Testis (tissue), 3 donors: ENCODE data around the gene HOXC11. TPM values are rescaled to one million over a fixed set of nuclear protein-coding genes. Genes with fewer than 3 reads are reported as not detected.

ENCODE experiments used
- DNase-seq: peaks from one replicate; pipeline ENCODE4 v3.0.0-alpha.2; 2019
- H3K27ac ChIP-seq, 2 donors: fragments of 200-600 bp; sonication (generic); one replicate each; pipeline ENCODE4 v1.5.1; 2019
- H3K27me3 ChIP-seq: fragments of 200-600 bp; sonication (generic); one replicate; pipeline ENCODE4 v1.5.1; 2019
- H3K36me3 ChIP-seq: fragments of 200-600 bp; sonication (generic); one replicate; pipeline ENCODE4 v1.5.1; 2017; ENCODE audit warnings: low read depth; ENCODE audit errors: missing control alignments
- H3K4me1 ChIP-seq: fragments of 200-600 bp; sonication (generic); one replicate; pipeline ENCODE4 v1.5.1; 2019
- H3K4me3 ChIP-seq, 2 donors: fragments of 200-600 bp; sonication (generic); one replicate each; pipeline ENCODE4 v1.5.1; 2017 to 2019
- H3K9me3 ChIP-seq: fragments of 200-600 bp; sonication (generic); one replicate; pipeline ENCODE4 v1.5.1; 2017
- POLR2A ChIP-seq: fragments of 450-650 bp; IDR thresholded peaks from one replicate; pipeline ENCODE4 v1.6.1; 2017; ENCODE audit warnings: antibody characterized with exemption, mild to moderate bottlenecking, moderate library complexity
- WGBS, 2 donors: methylation state at CpG; one replicate each; pipeline ENCODE4 v1.1.5; 2018; 5-methylcytosine and 5-hydroxymethylcytosine counted together
- intact Hi-C: fragments of 100-400 bp; cut with DNase I; formaldehyde crosslinking; loops from one replicate; pipeline ENCODE4 v1.15.1; 2023; ENCODE audit warnings: low total_unique reads
- polyA plus RNA-seq: library from polyadenylated mRNA; stranded (reverse); fragments of 350-450 nt; fragmentation: Illumina TruSeq; extraction: RNeasy Lipid Tissue Mini Kit (QIAGEN cat#74804); gene quantifications from one replicate; pipeline ENCODE4 v1.2.3, GENCODE V29; 2014; ENCODE audit warnings: low read depth, low replicate concordance; ENCODE audit not compliant: insufficient read depth
- total RNA-seq, 2 donors: library from RNA; depleted of rRNA; stranded (reverse); fragments of >200 nt; gene quantifications; one replicate each; pipeline ENCODE4 v1.2.3, GENCODE V29; 2016
- TF ChIP-seq, protein P1 (sequence below), 3 experiments: fragments of 450-650 bp in 2 of 3; fragments of 200-600 bp in 1 of 3; sonication (generic) in 1 of 3; IDR thresholded peaks; one replicate each; pipeline ENCODE4 v1.5.1; 2016 to 2019; ENCODE audit warnings: antibody characterized with exemption in 3 of 3, mild to moderate bottlenecking in 2 of 3, moderate library complexity in 1 of 3

HOXC11 gene
- total and polyA plus RNA-seq, 3 donors from 2014 or later = 0.18 to 1.1 (median 0.25) TPM

DNA sequence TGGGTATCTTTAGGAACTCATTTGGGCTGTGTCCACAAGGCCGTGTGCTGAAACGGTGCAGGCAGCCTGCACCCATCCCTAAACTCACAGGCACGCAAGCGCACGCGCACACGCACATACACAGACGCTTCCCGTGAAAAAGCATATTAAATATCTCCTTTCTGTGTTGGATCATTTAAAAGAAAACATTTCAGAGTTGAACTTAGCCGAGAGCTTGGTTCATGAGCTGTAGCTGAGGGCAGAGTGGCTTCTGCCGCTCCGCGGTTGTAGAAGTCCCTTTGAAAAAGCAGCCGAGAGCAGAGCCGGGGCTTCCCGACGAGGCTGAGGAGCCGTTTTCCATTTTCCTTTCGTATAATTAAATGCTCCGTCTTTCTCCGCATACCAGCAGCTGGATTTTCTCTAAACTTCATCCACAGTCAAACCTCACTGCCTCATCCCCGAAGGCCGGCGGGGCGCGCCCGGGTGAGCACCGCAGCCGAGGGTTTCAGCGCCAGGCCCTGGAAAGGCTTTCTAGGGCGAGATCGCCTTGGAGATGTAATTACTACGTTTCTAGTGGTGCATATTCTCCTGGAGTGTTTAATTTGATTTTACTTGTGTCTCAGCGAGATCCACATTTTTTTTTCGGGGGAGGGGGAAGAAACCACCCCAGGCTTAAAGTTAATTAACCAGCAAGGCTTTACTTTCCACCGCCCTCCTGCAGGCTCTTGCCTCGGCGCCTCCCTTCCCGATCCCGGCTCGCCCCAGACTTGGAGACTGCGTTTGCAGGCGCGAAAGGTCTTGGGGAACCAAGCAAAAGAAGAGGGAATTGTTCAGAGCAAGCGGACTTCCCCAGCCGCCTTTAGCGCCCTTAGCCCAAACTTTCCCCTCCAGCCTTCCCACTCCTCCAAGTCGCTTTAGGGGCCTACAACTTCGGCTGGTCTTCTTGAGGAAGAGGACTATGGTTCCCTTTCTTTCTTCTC lies 37.3 kb upstream of the HOXC11 start:
- WGBS, 2 donors = 10 to 12% methylated on average over 49 of the region's 49 CpGs
- TF ChIP-seq, protein P1, sequence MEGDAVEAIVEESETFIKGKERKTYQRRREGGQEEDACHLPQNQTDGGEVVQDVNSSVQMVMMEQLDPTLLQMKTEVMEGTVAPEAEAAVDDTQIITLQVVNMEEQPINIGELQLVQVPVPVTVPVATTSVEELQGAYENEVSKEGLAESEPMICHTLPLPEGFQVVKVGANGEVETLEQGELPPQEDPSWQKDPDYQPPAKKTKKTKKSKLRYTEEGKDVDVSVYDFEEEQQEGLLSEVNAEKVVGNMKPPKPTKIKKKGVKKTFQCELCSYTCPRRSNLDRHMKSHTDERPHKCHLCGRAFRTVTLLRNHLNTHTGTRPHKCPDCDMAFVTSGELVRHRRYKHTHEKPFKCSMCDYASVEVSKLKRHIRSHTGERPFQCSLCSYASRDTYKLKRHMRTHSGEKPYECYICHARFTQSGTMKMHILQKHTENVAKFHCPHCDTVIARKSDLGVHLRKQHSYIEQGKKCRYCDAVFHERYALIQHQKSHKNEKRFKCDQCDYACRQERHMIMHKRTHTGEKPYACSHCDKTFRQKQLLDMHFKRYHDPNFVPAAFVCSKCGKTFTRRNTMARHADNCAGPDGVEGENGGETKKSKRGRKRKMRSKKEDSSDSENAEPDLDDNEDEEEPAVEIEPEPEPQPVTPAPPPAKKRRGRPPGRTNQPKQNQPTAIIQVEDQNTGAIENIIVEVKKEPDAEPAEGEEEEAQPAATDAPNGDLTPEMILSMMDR (IDR thresholded peaks at IDR 0.05) = no peak
- no peak for TF ChIP-seq POLR2A
- Histone ChIP-seq H3K27ac (no peak overlapping the region), H3K9me3 (no peaks in the 10 kb centered on the region), H3K4me1 (no peaks in the 10 kb centered on the region), H3K27me3 (peaks cover 12% of the 10 kb centered on the region), H3K36me3 (no peaks in the 10 kb centered on the region), H3K4me3 (no peak overlapping the region)
- intact Hi-C loops = no loop called here
- no peak for DNase-seq

DNA sequence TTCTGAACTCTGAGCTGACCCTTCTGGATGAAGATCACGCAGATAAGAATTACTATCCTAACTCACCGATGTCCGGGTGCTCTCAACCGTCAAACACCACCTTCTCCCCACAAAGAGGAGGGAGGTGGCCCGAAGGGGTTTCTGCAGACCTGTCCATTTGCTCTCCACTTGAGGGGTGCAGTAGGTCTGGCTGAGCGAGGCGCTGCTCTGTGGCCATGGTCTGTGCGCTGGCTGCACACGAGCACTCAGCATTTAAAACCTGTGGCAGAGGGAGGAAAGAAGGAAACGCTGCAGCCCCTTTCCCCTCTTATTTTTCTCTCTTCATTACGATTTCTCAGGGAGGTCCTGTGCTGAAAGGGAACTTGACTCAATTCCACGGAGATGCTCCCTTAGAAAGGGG lies 35.8 kb upstream of the HOXC11 start:
- Histone ChIP-seq H3K4me3 (no peak overlapping the region), H3K27me3 (peaks cover 12% of the 10 kb centered on the region), H3K36me3 (no peaks in the 10 kb centered on the region), H3K9me3 (no peaks in the 10 kb centered on the region), H3K27ac (no peak overlapping the region), H3K4me1 (no peaks in the 10 kb centered on the region)
- DNase-seq = no peak
- 8 to 9% methylated on average over 12 of the region's 12 CpGs for WGBS, 2 donors
- TF ChIP-seq POLR2A = no peak
- TF ChIP-seq, protein P1 (IDR thresholded peaks at IDR 0.05) = no peak
- intact Hi-C loops = no loop called here

DNA sequence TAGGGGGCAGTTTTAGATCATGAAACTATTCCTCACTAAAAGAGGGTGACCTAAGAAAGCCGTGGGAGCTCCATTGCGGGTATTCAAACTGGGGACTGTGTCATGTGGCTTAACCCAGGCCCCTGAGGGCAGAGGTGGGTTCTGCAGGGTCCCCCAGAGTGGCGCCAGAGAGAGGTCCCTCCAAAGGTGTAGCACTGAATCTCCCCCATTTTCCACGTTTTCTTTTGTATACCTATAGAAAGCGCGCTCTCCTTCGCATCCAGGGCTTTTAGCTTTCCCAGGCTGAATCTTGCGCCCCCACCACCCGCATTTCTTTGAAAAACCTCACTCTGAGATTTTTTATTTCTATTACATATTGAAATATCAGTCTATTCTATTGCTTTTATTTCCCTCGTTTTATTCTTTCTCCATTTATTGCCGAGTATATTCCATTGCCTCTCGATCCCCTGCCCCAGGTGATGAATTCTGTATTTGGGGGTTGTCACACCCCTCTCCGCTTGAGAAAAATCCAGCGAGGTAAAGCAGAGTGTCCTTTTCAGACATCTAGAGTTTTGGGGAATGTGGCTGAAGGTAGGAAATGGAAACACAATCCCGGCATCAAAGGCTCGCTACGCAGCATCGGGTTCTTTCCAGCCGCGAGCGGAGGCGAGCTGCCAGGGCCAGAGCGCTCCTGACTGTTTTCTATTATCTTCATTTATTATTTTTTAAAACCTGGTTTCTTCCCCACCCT lies 35.2 kb upstream of the HOXC11 start:
- Histone ChIP-seq H3K4me3 (no peak overlapping the region), H3K36me3 (no peaks in the 10 kb centered on the region), H3K4me1 (no peaks in the 10 kb centered on the region), H3K9me3 (no peaks in the 10 kb centered on the region), H3K27ac (no peak overlapping the region), H3K27me3 (peaks cover 12% of the 10 kb centered on the region)
- 16 to 21% methylated on average over 23 of the region's 23 CpGs for WGBS, 2 donors
- DNase-seq = no peak
- TF ChIP-seq, protein P1 (IDR thresholded peaks at IDR 0.05) = no peak
- no peak for TF ChIP-seq POLR2A
- intact Hi-C loops = no loop called here

DNA sequence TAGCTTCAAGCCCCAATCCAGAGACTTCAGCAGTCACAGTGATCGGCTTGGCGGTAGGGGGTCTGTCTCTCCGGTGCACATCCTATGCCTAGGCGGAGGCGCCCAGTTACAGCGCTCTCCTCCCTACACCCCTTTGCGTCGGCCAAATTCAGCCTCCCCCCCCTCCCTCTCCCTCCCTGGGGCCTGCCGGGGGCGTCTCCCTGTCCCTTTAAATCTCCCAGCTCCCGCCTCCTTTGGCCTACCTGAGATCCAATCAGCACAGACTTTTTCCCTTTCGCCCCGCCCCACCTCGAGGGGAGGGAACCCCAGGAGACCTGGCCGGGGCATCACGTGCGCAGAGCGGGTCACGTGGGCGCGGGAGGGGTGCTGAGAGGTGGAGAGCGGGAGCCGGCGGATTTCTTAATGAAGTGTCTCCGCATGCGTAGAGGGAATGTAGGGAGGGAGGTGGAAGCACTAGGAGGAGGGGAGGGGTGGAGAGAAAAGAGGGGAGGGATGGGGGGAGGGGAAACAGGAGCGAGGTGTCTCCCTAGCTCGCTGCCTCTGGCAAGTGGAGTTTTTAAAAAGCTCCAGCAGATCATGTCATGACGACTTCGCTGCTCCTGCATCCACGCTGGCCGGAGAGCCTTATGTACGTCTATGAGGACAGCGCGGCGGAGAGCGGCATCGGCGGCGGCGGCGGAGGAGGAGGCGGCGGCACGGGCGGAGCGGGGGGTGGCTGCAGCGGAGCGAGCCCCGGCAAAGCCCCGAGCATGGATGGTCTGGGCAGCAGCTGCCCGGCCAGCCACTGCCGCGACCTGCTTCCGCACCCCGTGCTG lies 34.4 kb upstream of the HOXC11 start, which contains the start of gene HOXC13:
HOXC13 (plus strand) TSS at position 506 of the 815 bp plus-strand sequence; CDS start at position 582, 76 bp downstream.
- Histone ChIP-seq H3K36me3 (no peaks in the 10 kb centered on the region), H3K9me3 (no peaks in the 10 kb centered on the region), H3K4me1 (no peaks in the 10 kb centered on the region), H3K27me3 (peaks cover 12% of the 10 kb centered on the region), H3K4me3 (peak within 1 kb of the TSS; percentile 32 to 39), H3K27ac (no peak within 1 kb of the TSS)
- 3 to 5% methylated on average over 35 to 44 of the region's 56 CpGs for WGBS, 2 donors
- intact Hi-C loops = no loop called here
- no peak for TF ChIP-seq POLR2A
- TF ChIP-seq, protein P1 (IDR thresholded peaks at IDR 0.05) = peak in 1 of 3 experiments; percentile 16
- DNase-seq = peak; percentile 92
